H9 (cell line): ENCODE data around the gene TRMT61A. TPM values are rescaled to one million over a fixed set of nuclear protein-coding genes. Genes with fewer than 3 reads are reported as not detected.
A peak's percentile ranks its signal among the peaks of the same experiment; 100 is the strongest.

Experiments
- DNase-seq: peaks from one replicate; pipeline ENCODE4 v3.0.0-alpha.2; 2017
- H2AFZ ChIP-seq: one replicate; pipeline ENCODE4 v1.6.1; 2013; ENCODE audit warnings: mild to moderate bottlenecking, low read length, control low read depth, moderate library complexity
- H2AK5ac ChIP-seq: 2 replicates; pipeline ENCODE4 v1.6.1; 2013; ENCODE audit warnings: low read length, control low read depth, mixed read lengths; ENCODE audit not compliant: insufficient read length
- H2BK120ac ChIP-seq: one replicate; pipeline ENCODE4 v1.6.1; 2013; ENCODE audit warnings: low read depth, mild to moderate bottlenecking, low read length, control low read depth, inconsistent platforms; ENCODE audit not compliant: poor library complexity, severe bottlenecking
- H2BK12ac ChIP-seq: 2 replicates; pipeline ENCODE4 v1.6.1; 2013; ENCODE audit warnings: low read length, control low read depth, mixed read lengths, low read depth; ENCODE audit not compliant: insufficient read length
- H2BK15ac ChIP-seq: 2 replicates; pipeline ENCODE4 v1.6.1; 2013; ENCODE audit warnings: low read depth, low read length, control low read depth
- H2BK20ac ChIP-seq: one replicate; pipeline ENCODE4 v1.6.1; 2013; ENCODE audit warnings: low read depth, mild to moderate bottlenecking, low read length, control low read depth, inconsistent platforms; ENCODE audit not compliant: poor library complexity, severe bottlenecking
- H2BK5ac ChIP-seq: 2 replicates; pipeline ENCODE4 v1.6.1; 2013; ENCODE audit warnings: low read length, control low read depth, mixed read lengths; ENCODE audit not compliant: insufficient read length
- H3K14ac ChIP-seq: 2 replicates; pipeline ENCODE4 v1.6.1; 2013; ENCODE audit warnings: low read length, control low read depth; ENCODE audit not compliant: insufficient read depth
- H3K18ac ChIP-seq: 2 replicates; pipeline ENCODE4 v1.6.1; 2013; ENCODE audit warnings: low read depth, mild to moderate bottlenecking, mixed read lengths, low read length, control low read depth; ENCODE audit not compliant: insufficient read length
- H3K23ac ChIP-seq: 2 replicates; pipeline ENCODE4 v1.6.1; 2013; ENCODE audit warnings: low read length, control low read depth, mixed read lengths, low read depth; ENCODE audit not compliant: insufficient read length
- H3K23me2 ChIP-seq: 2 replicates; pipeline ENCODE4 v1.6.1; 2013; ENCODE audit warnings: low read depth, mild to moderate bottlenecking, mixed read lengths, low read length, control low read depth; ENCODE audit not compliant: insufficient read length, poor library complexity, severe bottlenecking
- H3K27ac ChIP-seq: 2 replicates; pipeline ENCODE4 v1.5.1; 2013; ENCODE audit warnings: low read length, control low read depth, mixed read lengths, low read depth; ENCODE audit not compliant: insufficient read length
- H3K27me3 ChIP-seq: 2 replicates; pipeline ENCODE4 v1.6.1; 2013; ENCODE audit warnings: low read length, control low read depth, inconsistent platforms; ENCODE audit not compliant: insufficient read depth
- H3K4ac ChIP-seq: 2 replicates; pipeline ENCODE4 v1.6.1; 2013; ENCODE audit warnings: low read depth, mild to moderate bottlenecking, control low read depth, inconsistent platforms, low read length, moderate library complexity
- H3K4me1 ChIP-seq: 2 replicates; pipeline ENCODE4 v1.6.1; 2013; ENCODE audit warnings: low read length, control low read depth, inconsistent platforms; ENCODE audit not compliant: insufficient read depth
- H3K4me2 ChIP-seq: 2 replicates; pipeline ENCODE4 v1.6.1; 2013; ENCODE audit warnings: low read length, control low read depth, mixed read lengths; ENCODE audit not compliant: insufficient read length, insufficient read depth
- H3K56ac ChIP-seq: 2 replicates; pipeline ENCODE4 v1.6.1; 2013; ENCODE audit warnings: low read depth, mild to moderate bottlenecking, mixed read lengths, low read length, control low read depth; ENCODE audit not compliant: insufficient read length
- H3K79me1 ChIP-seq: 2 replicates; pipeline ENCODE4 v1.6.1; 2013; ENCODE audit warnings: low read depth, mild to moderate bottlenecking, moderate library complexity, low read length, control low read depth, inconsistent platforms; ENCODE audit not compliant: insufficient read depth, poor library complexity, severe bottlenecking
- H3K79me2 ChIP-seq: 2 replicates; pipeline ENCODE4 v1.6.1; 2013; ENCODE audit warnings: low read length, control low read depth, inconsistent platforms; ENCODE audit not compliant: insufficient read depth
- H3K9ac ChIP-seq: 2 replicates; pipeline ENCODE4 v1.6.1; 2013; ENCODE audit warnings: low read length, control low read depth, mixed read lengths; ENCODE audit not compliant: insufficient read length; ENCODE audit errors: extremely low read depth
- H3K9me3 ChIP-seq: one replicate; pipeline ENCODE4 v1.6.1; 2013; ENCODE audit warnings: low read depth, low read length, inconsistent platforms; ENCODE audit not compliant: control insufficient read depth
- H3T11ph ChIP-seq: one replicate; pipeline ENCODE4 v1.6.1; 2013; ENCODE audit warnings: mild to moderate bottlenecking, low read length, control low read depth, inconsistent platforms
- H4K20me1 ChIP-seq: one replicate; pipeline ENCODE4 v1.6.1; 2013; ENCODE audit not compliant: control insufficient read depth, insufficient read length, insufficient read depth
- H4K5ac ChIP-seq: 2 replicates; pipeline ENCODE4 v1.6.1; 2013; ENCODE audit warnings: low read depth, mild to moderate bottlenecking, mixed read lengths, low read length, control low read depth; ENCODE audit not compliant: insufficient read length
- H4K8ac ChIP-seq: replicated peaks from 2 replicates; pipeline ENCODE4 v1.6.1; 2013; ENCODE audit warnings: low read length, control low read depth, mixed read lengths, low read depth; ENCODE audit not compliant: insufficient read length
- H4K91ac ChIP-seq: 2 replicates; pipeline ENCODE4 v1.6.1; 2013; ENCODE audit warnings: low read depth, mild to moderate bottlenecking, moderate library complexity, mixed read lengths, low read length, control low read depth; ENCODE audit not compliant: insufficient read length
- H3K27ac Mint-ChIP-seq, 3 experiments: 2 replicates in 2 of 3; 3 replicates in 1 of 3; pipeline ENCODE4 v1.8.0; 2020 to 2021; ENCODE audit warnings: mixed read lengths in 3 of 3, mild to moderate bottlenecking in 1 of 3, moderate library complexity in 1 of 3
- H3K27me3 Mint-ChIP-seq: 2 replicates; pipeline ENCODE4 v1.8.0; 2021; ENCODE audit warnings: low read depth, mild to moderate bottlenecking, moderate library complexity, mixed read lengths
- H3K36me3 Mint-ChIP-seq, 3 experiments: 2 replicates in 2 of 3; 3 replicates in 1 of 3; pipeline ENCODE4 v1.8.0; 2020 to 2021; ENCODE audit warnings: low read depth in 3 of 3, mixed read lengths in 3 of 3; ENCODE audit not compliant: insufficient read depth in 1 of 3
- H3K4me1 Mint-ChIP-seq, 2 experiments: 2 replicates each; pipeline ENCODE4 v1.8.0; 2020; ENCODE audit warnings: mixed read lengths in 2 of 2
- H3K4me3 Mint-ChIP-seq, 2 experiments: 2 replicates in 1 of 2; 3 replicates in 1 of 2; pipeline ENCODE4 v1.8.0; 2020 to 2021; ENCODE audit warnings: mild to moderate bottlenecking in 2 of 2, mixed read lengths in 2 of 2, moderate library complexity in 1 of 2
- H3K9me3 Mint-ChIP-seq, 2 experiments: 2 replicates in 1 of 2; 3 replicates in 1 of 2; pipeline ENCODE4 v1.8.0; 2020; ENCODE audit warnings: mild to moderate bottlenecking in 2 of 2, mixed read lengths in 2 of 2, moderate library complexity in 1 of 2
- WGBS: extraction: QIAGEN DNeasy Blood & Tissue Kit; methylation state at CpG from one replicate; pipeline ENCODE4 v1.1.7; 2013; ENCODE audit warnings: missing lambda C conversion rate, low lambda C conversion rate, mixed read lengths; ENCODE audit not compliant: insufficient read length; ENCODE audit errors: extremely low coverage; 5-methylcytosine and 5-hydroxymethylcytosine counted together
- total RNA-seq: library from RNA; stranded (reverse); gene quantifications from 2 replicates; pipeline ENCODE4 v1.2.1, GENCODE V29; 2021
- TF ChIP-seq, protein P1 (sequence below): fragments of 200-600 bp; sonication (generic); conservative IDR thresholded peaks from 3 replicates; pipeline ENCODE4 v1.8.0; 2021; ENCODE audit warnings: antibody characterized with exemption, mild to moderate bottlenecking

The TRMT61A gene
- total RNA-seq, 1 experiment from 2014 or later: 21.9 TPM

DNA sequence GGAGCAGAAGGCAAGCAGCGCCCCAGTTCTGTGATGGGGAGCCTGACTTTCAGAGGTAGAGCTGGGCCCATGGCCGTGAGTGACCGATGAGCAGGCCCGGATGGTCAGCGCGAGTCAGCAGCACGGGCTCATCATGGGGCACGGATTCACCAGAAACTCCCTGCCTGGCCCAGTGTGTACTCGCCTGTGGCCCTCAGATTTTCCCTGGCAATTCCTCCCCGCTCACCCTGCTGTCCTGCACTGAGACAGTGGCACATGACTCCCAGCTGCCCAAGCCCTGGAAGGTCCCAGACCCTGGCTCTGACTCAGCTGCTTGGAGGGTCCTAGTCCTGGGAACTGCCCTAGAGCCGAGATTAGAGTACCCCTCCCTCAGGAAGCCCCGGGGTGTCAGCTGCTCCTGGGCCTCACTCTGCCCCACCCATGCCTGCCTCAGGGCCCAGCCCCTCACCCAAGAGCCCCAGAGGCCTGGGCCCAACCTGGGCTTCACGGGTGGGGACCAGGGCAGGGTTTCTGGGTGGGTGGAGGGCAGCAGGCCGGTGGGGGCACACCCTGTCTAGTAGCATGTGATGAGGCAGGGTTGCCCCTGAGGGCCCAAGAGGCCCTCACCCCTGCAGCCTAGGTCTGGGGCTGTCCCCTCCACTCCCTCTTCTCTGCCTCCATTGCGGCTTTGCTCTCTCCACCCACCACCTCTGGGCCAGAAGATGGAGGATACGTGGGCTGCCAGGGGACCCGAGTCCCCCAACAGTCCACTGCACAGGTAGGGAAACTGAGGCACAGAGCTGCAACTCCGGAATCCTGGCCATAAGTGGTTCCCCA is 8.4 kb downstream of the TRMT61A start:
- WGBS: no CpG with 5 or more reads among the region's 18 CpGs
- TF ChIP-seq, protein P1, sequence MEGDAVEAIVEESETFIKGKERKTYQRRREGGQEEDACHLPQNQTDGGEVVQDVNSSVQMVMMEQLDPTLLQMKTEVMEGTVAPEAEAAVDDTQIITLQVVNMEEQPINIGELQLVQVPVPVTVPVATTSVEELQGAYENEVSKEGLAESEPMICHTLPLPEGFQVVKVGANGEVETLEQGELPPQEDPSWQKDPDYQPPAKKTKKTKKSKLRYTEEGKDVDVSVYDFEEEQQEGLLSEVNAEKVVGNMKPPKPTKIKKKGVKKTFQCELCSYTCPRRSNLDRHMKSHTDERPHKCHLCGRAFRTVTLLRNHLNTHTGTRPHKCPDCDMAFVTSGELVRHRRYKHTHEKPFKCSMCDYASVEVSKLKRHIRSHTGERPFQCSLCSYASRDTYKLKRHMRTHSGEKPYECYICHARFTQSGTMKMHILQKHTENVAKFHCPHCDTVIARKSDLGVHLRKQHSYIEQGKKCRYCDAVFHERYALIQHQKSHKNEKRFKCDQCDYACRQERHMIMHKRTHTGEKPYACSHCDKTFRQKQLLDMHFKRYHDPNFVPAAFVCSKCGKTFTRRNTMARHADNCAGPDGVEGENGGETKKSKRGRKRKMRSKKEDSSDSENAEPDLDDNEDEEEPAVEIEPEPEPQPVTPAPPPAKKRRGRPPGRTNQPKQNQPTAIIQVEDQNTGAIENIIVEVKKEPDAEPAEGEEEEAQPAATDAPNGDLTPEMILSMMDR: no peak
- Histone ChIP-seq H3K18ac (no peak overlapping the region), H3K27ac (no peak overlapping the region), H2BK20ac (no peak overlapping the region), H3K56ac (no peak overlapping the region), H2BK15ac (no peak overlapping the region), H3K9ac (no peak overlapping the region), H3K14ac (no peak overlapping the region; the same call in 1 of the 2 replicates), H4K5ac (no peak overlapping the region), H3K27me3 (no peaks in the 10 kb centered on the region), H2BK120ac (no peak overlapping the region), H3K79me1 (no peaks in the 10 kb centered on the region), H3K23me2 (peaks cover 2% of the 10 kb centered on the region), H3T11ph (no peak overlapping the region), H2BK5ac (no peak overlapping the region), H2AK5ac (no peak overlapping the region), H3K23ac (no peak overlapping the region), H3K79me2 (no peaks in the 10 kb centered on the region), H2AFZ (no peak overlapping the region), H4K8ac (no peak overlapping the region), H3K4ac (no peak overlapping the region), H3K4me1 (no peaks in the 10 kb centered on the region), H2BK12ac (no peak overlapping the region), H4K91ac (no peak overlapping the region), H3K4me2 (no peak overlapping the region), H3K9me3 (no peaks in the 10 kb centered on the region), H4K20me1 (no peaks in the 10 kb centered on the region)
- H3K27me3 Mint-ChIP-seq: peaks cover 15% of the 10 kb centered on the region
- H3K9me3 Mint-ChIP-seq: no peaks in the 10 kb centered on the region
- peaks cover 6 to 19% of the 10 kb centered on the region in 2 experiments for H3K4me1 Mint-ChIP-seq
- no peak overlapping the region for H3K4me3 Mint-ChIP-seq
- peaks cover 0 to 2% (median 0%) of the 10 kb centered on the region in 3 experiments; a peak in 1 of 7 replicates for H3K36me3 Mint-ChIP-seq
- H3K27ac Mint-ChIP-seq: peak overlapping the region in 1 of 3 experiments; percentile 44; a peak in 1 of 7 replicates
- no peak for DNase-seq
